ENCODE data around the gene TMEM119. TPM values are rescaled to one million over a fixed set of nuclear protein-coding genes. Genes with fewer than 3 reads are reported as not detected.

Gene TMEM119
- total RNA-seq, 1 donor from 2014 or later, result 0.72 TPM

GRCh38 chr12:108567406-108568337, 30.2 kb downstream of the TMEM119 start:
- Mint-ChIP-seq H3K4me3 (peak overlapping the region; percentile 39), H3K36me3 (ENCODE audit: low read depth) (peaks cover 3% of the 10 kb centered on the region), H3K4me1 (peaks cover 13% of the 10 kb centered on the region), H3K9me3 (no peaks in the 10 kb centered on the region), H3K27me3 (ENCODE audit: low read depth) (no peaks in the 10 kb centered on the region), H3K27ac (ENCODE audit: unreplicated experiment) (no peak overlapping the region)
- TF ChIP-seq CTCF (conservative IDR thresholded peaks at IDR 0.05), result no peak
- no peak for DNase-seq (ENCODE audit: low read depth, low spot score)

- DNase-seq (ENCODE audit: low read depth, low spot score), result no peak
- TF ChIP-seq CTCF (conservative IDR thresholded peaks at IDR 0.05), result no peak
- H3K4me3 Mint-ChIP-seq, result no peak overlapping the region
- H3K36me3 Mint-ChIP-seq (ENCODE audit: low read depth), result peaks cover 3% of the 10 kb centered on the region
- no peaks in the 10 kb centered on the region for H3K9me3 Mint-ChIP-seq
- peaks cover 18% of the 10 kb centered on the region for H3K4me1 Mint-ChIP-seq
- no peaks in the 10 kb centered on the region for H3K27me3 Mint-ChIP-seq (ENCODE audit: low read depth)
- H3K27ac Mint-ChIP-seq (ENCODE audit: unreplicated experiment), result no peak overlapping the region
Observed at GRCh38 chr12:108566452-108566851, 31.4 kb downstream of the TMEM119 start.

- Mint-ChIP-seq H3K36me3 (ENCODE audit: low read depth) (peaks cover 3% of the 10 kb centered on the region), H3K27me3 (ENCODE audit: low read depth) (no peaks in the 10 kb centered on the region), H3K27ac (ENCODE audit: unreplicated experiment) (no peak overlapping the region), H3K9me3 (no peaks in the 10 kb centered on the region), H3K4me3 (no peak overlapping the region), H3K4me1 (peaks cover 22% of the 10 kb centered on the region)
- DNase-seq (ENCODE audit: low read depth, low spot score), result no peak
- no peak for TF ChIP-seq CTCF (conservative IDR thresholded peaks at IDR 0.05)
Observed at GRCh38 chr12:108565976-108566375, 31.9 kb downstream of the TMEM119 start.

- peaks cover 3% of the 10 kb centered on the region for H3K36me3 Mint-ChIP-seq (ENCODE audit: low read depth)
- H3K27ac Mint-ChIP-seq (ENCODE audit: unreplicated experiment), result no peak overlapping the region
- no peaks in the 10 kb centered on the region for H3K27me3 Mint-ChIP-seq (ENCODE audit: low read depth)
- peaks cover 27% of the 10 kb centered on the region for H3K4me1 Mint-ChIP-seq
- TF ChIP-seq CTCF (conservative IDR thresholded peaks at IDR 0.05), result no peak
- DNase-seq (ENCODE audit: low read depth, low spot score), result no peak
- no peak overlapping the region for H3K4me3 Mint-ChIP-seq
- H3K9me3 Mint-ChIP-seq, result no peaks in the 10 kb centered on the region
Observed at GRCh38 chr12:108565146-108565545, 32.7 kb downstream of the TMEM119 start.

GRCh38 chr12:108564724-108565123, 33.2 kb downstream of the TMEM119 start:
- H3K27ac Mint-ChIP-seq (ENCODE audit: unreplicated experiment), result no peak overlapping the region
- H3K4me1 Mint-ChIP-seq, result peaks cover 32% of the 10 kb centered on the region
- DNase-seq (ENCODE audit: low read depth, low spot score), result no peak
- no peak for TF ChIP-seq CTCF (conservative IDR thresholded peaks at IDR 0.05)
- no peaks in the 10 kb centered on the region for H3K27me3 Mint-ChIP-seq (ENCODE audit: low read depth)
- peak overlapping the region; percentile 16 for H3K4me3 Mint-ChIP-seq
- H3K36me3 Mint-ChIP-seq (ENCODE audit: low read depth), result peaks cover 3% of the 10 kb centered on the region
- H3K9me3 Mint-ChIP-seq, result no peaks in the 10 kb centered on the region
